Measurements from ENCODE around the gene PAFAH1B1. TPM values are rescaled to one million over a fixed set of nuclear protein-coding genes. Genes with fewer than 3 reads are reported as not detected.
A peak's percentile ranks its signal among the peaks of the same experiment; 100 is the strongest.
"Not testable (repeated sequence)": the region's sequence is repeated elsewhere in the genome, so short reads cannot be mapped to it uniquely, and the experiment has no call there.

PAFAH1B1 gene
- 100 to 1,000 TPM; 122 to 133 (median 130) TPM for total RNA-seq

DNA sequence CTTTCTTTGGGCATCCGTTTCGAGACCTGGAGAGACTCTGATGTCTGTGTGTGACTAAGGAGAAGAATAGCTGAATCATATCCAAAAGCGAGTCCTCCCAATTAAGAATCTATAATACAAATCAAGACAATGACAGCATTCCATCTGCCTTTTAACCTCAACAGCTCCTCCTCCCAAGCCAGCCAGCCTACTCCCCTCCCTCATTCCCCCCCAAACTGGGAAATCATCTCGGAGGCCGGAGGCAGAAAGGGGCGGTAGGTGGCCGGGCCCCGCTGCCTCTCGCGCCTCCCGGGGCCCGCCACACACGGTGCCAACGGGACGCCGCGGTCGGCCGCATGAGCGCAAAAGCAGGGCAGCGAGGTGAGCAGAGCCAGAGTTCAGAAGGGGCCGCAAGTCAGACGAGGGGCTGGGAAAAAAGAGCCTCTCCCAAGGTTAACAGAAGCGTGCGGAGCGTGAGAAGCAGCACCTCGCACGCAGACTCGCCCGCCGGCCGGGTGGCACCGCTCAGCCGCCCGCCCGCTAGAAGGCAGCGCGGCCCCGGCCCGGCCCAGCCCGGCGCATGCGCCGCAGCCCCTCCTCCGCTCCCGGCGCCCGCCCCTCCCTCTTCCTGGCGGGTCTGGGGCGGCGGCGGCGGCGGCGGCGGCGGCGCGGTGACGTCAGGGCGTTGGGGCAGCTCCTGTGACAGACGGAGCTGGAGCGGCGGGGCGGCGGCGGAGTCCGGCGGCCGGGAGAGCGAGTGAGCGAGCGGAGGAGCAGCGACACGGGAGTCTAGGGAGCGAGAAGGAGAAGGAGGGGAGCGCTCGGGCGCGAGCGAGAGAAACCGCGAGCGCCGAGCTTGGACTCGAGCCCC lies at the start of gene PAFAH1B1:
TSS of gene PAFAH1B1 (plus strand) at position 684 of the 850 bp plus-strand sequence. CDS start 44,635 bp downstream, outside the sequence.
- Mint-ChIP-seq H3K9me3 (no peaks in the 10 kb centered on the region), H3K27me3 (ENCODE audit: low read depth) (no peaks in the 10 kb centered on the region), H3K4me1 (ENCODE audit: low read depth) (peaks cover 31% of the 10 kb centered on the region), H3K4me3 (peak within 1 kb of the TSS; percentile 99), H3K36me3 (ENCODE audit: insufficient read depth) (no peaks in the 10 kb centered on the region)
- ATAC-seq, result peak; percentile 82 to 83
- peak; percentile 94 for DNase-seq

DNA sequence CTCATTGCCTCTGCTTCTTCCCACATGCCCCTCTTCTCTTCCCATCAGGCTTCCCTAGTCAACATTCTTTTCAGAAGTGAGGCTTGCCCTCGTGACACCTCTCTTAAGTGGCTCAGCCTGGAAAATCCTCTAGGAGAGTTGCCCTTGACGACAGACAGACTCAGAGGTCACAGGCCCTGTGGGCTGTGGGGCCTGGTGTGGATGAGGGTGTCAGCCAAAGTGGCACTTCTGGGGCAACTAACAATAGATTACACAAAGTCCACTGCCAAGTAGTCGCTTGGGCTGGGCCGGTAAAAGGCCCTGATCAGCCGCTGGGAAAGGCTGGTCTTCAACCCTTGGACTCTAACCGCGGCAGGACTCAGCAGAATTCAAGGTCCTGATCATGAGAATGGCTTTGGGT lies 48.1 kb upstream of the PAFAH1B1 start:
- DNase-seq (no peak), ATAC-seq (no peak)
- H3K9me3 Mint-ChIP-seq, result no peaks in the 10 kb centered on the region
- H3K36me3 Mint-ChIP-seq (ENCODE audit: insufficient read depth), result no peaks in the 10 kb centered on the region
- H3K4me1 Mint-ChIP-seq (ENCODE audit: low read depth), result no peaks in the 10 kb centered on the region
- no peak overlapping the region for H3K4me3 Mint-ChIP-seq
- peaks cover 3% of the 10 kb centered on the region for H3K27me3 Mint-ChIP-seq (ENCODE audit: low read depth)

DNA sequence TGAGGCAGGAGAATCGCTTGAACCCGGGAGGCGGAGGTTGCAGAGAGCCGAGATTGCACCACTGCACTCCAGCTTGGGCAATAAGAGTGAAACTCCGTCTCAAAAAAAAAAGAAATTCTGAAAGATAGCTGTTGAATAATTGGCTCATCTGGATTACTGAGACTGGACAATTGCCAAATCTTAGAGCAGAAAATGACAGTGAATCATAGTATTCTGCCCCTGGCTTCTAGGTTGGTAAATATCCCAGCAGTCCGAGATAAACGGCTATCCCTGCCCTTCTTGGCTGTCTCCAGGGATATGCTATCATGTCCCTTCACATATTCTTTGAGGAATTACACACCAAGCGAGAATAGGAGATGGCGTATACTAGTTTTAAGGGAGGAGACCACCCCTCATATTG lies 46.3 kb upstream of the PAFAH1B1 start:
- peaks cover 11% of the 10 kb centered on the region for H3K27me3 Mint-ChIP-seq (ENCODE audit: low read depth)
- DNase-seq (no peak), ATAC-seq (no peak)
- H3K4me3 Mint-ChIP-seq, result no peak overlapping the region
- no peaks in the 10 kb centered on the region for H3K36me3 Mint-ChIP-seq (ENCODE audit: insufficient read depth)
- H3K9me3 Mint-ChIP-seq, result no peaks in the 10 kb centered on the region
- no peaks in the 10 kb centered on the region for H3K4me1 Mint-ChIP-seq (ENCODE audit: low read depth)

DNA sequence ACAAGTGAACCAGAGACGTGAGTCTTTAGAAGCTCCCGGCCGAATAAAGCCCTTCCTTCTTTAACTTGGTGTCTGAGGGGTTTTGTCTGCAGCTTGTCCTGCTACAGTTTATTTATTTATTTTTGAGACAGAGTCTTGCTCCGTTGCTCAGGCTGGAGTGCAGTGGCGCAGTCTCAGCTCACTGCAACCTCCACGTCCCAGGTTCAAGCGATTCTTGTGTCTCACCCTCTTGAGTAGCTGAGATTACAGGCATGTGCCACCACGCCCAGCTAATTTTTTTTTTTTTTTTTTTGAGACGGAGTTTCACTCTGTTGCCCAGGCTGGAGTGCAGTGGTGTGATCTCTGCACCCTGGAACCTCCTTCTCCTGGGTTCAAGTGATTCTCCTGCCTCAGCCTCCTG lies 45.4 kb upstream of the PAFAH1B1 start:
- H3K36me3 Mint-ChIP-seq (ENCODE audit: insufficient read depth); H3K4me1 Mint-ChIP-seq (ENCODE audit: low read depth); H3K4me3 Mint-ChIP-seq: not testable (repeated sequence)

DNA sequence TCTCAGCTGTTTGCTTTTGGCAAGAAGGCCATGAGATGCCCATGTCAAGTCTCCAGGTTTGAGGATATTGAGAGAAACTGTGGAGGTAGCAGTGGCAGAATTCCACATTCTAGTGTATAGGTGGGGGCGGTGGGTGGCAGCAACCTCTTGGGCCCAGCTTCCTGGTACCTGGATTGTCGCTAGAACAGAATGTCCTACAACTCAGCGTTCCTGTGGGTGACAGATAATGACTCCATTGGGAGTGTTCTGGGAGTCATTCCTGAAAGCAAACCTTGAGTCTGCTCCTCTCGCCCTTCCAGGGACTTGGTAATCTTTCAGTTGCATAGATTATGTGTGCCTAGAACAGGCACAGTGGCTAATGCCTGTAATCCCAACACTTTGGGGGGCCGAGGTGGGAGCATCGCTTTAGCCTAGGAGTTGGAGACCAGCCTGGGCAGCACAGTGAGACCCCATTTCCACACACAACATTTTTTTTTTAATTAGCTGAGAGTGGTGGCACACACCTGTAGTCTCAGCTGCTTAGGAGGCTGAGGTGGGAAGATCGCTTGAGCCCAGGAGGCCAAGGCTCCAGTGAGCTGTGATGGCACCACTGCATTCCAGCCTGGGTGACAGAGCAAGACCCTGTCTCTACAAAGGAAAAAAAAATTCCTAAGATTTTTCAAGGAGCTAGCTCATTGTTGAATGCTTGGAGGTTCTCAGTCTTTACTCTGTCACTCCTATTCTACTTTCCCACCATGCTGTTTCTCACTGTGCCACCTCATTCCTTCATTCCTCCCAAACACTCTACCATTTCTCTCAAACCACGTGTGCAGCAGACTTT lies 43.9 kb upstream of the PAFAH1B1 start:
- H3K27me3 Mint-ChIP-seq (ENCODE audit: low read depth), result peaks cover 15% of the 10 kb centered on the region
- ATAC-seq (no peak), DNase-seq (no peak)
- H3K4me1 Mint-ChIP-seq (ENCODE audit: low read depth), result no peaks in the 10 kb centered on the region
- no peaks in the 10 kb centered on the region for H3K36me3 Mint-ChIP-seq (ENCODE audit: insufficient read depth)
- H3K9me3 Mint-ChIP-seq, result no peaks in the 10 kb centered on the region
- H3K4me3 Mint-ChIP-seq, result no peak overlapping the region

More for the DNA sequence above, 45.4 kb upstream of the PAFAH1B1 start:
- not testable (repeated sequence) for ATAC-seq, DNase-seq, H3K9me3 Mint-ChIP-seq
- peaks cover 12% of the 10 kb centered on the region for H3K27me3 Mint-ChIP-seq (ENCODE audit: low read depth)

DNA sequence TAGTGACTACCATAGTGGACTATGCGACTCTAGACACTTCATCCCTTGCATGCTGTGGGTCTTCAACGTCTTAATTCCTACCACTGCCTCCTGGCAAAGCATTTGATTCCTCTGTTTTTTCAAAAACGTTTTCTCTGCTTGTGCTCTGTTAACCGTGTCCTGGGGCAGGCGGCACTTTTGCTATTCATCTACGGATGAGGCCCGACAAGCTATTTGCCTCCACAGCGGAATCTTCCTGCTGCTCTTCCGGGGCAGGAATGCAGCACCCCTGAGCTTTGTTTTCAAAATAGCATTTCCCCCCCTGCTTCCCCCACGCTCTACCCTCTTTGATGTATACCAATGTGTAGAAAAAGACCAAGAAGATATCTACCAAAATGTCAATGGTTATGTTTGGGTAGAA lies 42.0 kb upstream of the PAFAH1B1 start:
- Mint-ChIP-seq H3K27me3 (ENCODE audit: low read depth) (peaks cover 15% of the 10 kb centered on the region), H3K9me3 (no peaks in the 10 kb centered on the region), H3K36me3 (ENCODE audit: insufficient read depth) (no peaks in the 10 kb centered on the region), H3K4me1 (ENCODE audit: low read depth) (no peaks in the 10 kb centered on the region), H3K4me3 (no peak overlapping the region)
- ATAC-seq (no peak), DNase-seq (no peak)

DNA sequence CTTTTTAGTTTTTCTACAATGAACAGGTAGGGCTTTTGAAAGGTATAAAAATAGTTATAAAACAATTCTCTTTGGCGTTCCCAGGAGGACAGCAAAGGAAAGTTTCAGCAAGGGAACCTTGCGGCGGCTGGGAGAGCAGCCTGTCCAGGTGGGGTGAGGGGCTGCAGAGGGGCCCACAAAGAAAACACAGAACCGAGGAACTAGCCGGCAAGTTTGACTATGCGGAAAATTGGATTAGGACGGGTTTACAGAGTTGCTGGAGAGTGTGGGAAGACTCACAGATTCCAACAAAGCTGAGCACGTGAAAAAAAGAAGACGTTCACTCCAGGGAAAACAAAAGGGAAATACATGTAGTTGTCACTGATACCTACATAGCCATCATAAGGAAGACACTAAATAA lies 41.5 kb upstream of the PAFAH1B1 start:
- Mint-ChIP-seq H3K9me3 (no peaks in the 10 kb centered on the region), H3K4me3 (no peak overlapping the region)

DNA sequence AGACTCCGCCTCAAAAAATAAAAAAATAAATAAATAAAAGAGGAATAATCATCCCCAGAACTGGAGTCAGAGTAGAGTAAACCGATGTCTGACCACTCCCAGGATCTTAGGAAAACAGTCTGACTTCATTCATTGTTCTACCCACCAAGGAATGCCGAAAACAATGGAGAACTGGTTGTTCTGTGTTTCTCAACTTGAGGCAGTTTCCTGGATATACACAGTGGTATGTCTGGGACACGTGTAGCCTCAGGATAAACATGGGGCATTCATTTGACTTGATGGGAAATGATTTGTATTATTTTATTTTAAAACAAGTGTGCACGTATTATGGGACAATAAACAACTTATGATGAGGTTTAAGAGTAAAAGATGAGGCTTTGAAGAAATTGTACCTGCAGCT lies 32.8 kb upstream of the PAFAH1B1 start:
- Mint-ChIP-seq H3K9me3 (no peaks in the 10 kb centered on the region), H3K4me1 (ENCODE audit: low read depth) (peaks cover 9% of the 10 kb centered on the region), H3K4me3 (no peak overlapping the region), H3K36me3 (ENCODE audit: insufficient read depth) (no peaks in the 10 kb centered on the region), H3K27me3 (ENCODE audit: low read depth) (peaks cover 2% of the 10 kb centered on the region)
- no peak for ATAC-seq
- DNase-seq, result no peak

More for the DNA sequence above, 41.5 kb upstream of the PAFAH1B1 start:
- no peaks in the 10 kb centered on the region for H3K4me1 Mint-ChIP-seq (ENCODE audit: low read depth)
- H3K36me3 Mint-ChIP-seq (ENCODE audit: insufficient read depth), result no peaks in the 10 kb centered on the region
- peaks cover 15% of the 10 kb centered on the region for H3K27me3 Mint-ChIP-seq (ENCODE audit: low read depth)
- DNase-seq, result no peak
- no peak for ATAC-seq

DNA sequence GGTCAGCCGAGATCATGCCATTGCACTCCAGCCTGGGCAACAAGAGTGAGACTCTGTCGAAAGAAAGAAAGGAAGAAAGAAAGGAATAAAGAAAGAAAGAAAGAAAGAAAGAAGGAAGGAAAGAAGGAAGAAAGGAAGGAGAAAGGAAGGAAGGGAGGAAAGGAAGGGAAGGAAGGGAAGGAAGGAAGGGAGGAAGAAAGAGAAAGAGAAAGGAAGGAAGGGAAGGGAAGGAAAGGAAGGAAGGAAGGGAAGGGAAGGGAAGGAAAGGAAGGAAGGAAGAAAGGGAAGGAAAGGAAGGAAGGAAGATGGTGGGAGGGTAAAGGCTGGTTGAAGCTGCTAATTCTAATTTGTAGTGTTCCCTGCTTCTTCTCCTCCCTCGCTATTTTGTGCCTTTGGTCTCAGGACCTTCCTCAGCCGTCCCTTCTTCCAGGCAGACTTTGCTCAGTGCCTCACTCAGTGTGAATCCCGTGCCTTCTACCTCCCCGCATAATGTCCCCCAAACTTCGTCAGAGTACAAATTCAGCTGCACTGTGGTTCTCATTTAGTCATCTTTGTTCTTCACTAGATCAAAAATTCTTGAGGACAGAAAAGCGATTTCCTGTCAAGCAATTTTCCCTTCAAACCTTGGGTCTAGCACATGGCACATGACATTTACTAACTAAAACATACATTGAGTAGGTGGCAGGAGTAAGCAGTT lies 31.1 kb upstream of the PAFAH1B1 start:
- Mint-ChIP-seq H3K36me3 (ENCODE audit: insufficient read depth) (no peaks in the 10 kb centered on the region), H3K4me1 (ENCODE audit: low read depth) (peaks cover 9% of the 10 kb centered on the region), H3K27me3 (ENCODE audit: low read depth) (peaks cover 4% of the 10 kb centered on the region), H3K4me3 (no peak overlapping the region), H3K9me3 (no peaks in the 10 kb centered on the region)
- DNase-seq (no peak), ATAC-seq (peak; percentile 46 to 48)

DNA sequence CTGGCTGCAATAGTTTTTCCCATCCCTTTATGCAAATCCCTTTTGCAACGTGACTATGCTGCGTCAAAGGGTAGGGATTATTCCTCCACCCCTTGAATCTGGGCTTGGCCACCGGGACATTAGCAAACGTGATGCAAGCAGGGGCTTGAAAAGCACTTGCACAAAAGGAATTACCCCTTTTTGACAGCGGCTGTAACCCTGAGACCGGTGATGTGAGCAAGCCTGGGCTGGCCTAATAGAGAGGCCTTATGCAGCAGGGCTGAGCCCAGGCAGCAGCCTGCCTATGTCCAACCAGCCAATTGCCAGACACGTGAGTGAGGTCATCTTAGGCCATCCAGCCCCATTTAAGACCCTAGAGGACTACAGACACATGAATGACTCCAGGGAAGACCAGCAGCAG lies 30.4 kb upstream of the PAFAH1B1 start:
- H3K9me3 Mint-ChIP-seq, result no peaks in the 10 kb centered on the region
- DNase-seq, result no peak
- no peak for ATAC-seq
- peaks cover 3% of the 10 kb centered on the region for H3K27me3 Mint-ChIP-seq (ENCODE audit: low read depth)
- H3K4me3 Mint-ChIP-seq, result no peak overlapping the region
- no peaks in the 10 kb centered on the region for H3K36me3 Mint-ChIP-seq (ENCODE audit: insufficient read depth)
- peaks cover 9% of the 10 kb centered on the region for H3K4me1 Mint-ChIP-seq (ENCODE audit: low read depth)

DNA sequence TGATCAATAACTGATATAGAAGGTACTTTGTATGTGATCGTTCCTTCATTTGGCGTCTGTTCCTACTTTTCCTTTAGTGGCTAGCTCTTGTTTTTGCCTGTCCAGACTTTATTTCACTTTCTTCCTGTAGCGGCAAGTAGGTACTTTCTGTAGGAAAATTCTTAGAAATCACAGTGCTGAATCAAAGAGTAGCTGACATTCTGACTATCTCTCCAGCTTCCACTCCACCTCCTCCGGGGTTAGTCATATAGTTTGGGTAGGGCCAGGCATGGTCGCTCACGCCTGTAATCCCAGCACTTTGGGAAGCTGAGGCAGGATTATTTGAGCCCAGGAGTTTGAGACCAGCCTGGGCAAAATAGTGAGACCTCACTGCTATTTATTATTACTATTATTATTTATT lies 29.9 kb upstream of the PAFAH1B1 start:
- Mint-ChIP-seq H3K27me3 (ENCODE audit: low read depth) (peaks cover 2% of the 10 kb centered on the region), H3K9me3 (no peaks in the 10 kb centered on the region), H3K4me1 (ENCODE audit: low read depth) (peaks cover 9% of the 10 kb centered on the region), H3K36me3 (ENCODE audit: insufficient read depth) (no peaks in the 10 kb centered on the region), H3K4me3 (no peak overlapping the region)
- DNase-seq (no peak), ATAC-seq (no peak)

DNA sequence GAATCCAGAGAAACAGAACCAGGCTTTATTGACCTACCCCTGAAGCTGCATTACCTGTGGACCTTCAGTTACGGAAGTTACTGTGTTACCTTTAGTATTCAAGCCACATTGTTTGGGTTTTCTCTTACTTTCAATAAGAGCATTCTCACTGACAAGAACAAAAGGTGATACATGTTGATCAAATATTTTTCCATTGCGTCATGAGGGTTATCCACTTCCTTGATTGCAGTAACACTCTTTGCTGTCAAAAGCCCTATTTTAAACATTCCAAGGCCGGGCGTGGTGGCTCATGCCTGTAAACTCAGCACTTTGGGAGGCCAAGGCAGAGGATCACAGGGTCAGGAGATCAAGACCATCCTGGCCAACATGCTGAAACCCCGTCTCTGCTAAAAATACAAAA lies 28.6 kb upstream of the PAFAH1B1 start:
- Mint-ChIP-seq H3K9me3 (no peaks in the 10 kb centered on the region), H3K4me1 (ENCODE audit: low read depth) (peaks cover 9% of the 10 kb centered on the region), H3K4me3 (no peak overlapping the region), H3K27me3 (ENCODE audit: low read depth) (peaks cover 2% of the 10 kb centered on the region), H3K36me3 (ENCODE audit: insufficient read depth) (no peaks in the 10 kb centered on the region)
- DNase-seq, result no peak
- no peak for ATAC-seq

DNA sequence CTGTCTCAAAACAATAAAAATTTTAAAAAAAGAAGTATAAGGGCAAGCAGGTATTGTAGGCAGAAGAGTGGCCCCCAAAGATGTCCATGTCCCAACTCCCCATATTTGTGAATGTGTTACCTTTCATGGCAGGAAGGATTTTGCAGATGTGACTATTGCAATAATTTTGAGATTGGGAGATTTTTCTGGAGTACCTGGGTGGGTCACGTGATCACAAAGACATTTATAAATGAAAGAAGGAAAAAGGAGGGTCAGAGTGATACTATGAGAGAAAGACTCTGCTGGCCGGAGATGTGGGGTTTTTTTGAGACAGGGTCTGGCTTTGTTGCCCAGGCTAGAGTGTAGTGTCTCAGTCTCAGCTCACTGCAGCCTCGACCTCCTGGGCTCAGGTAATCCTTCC lies 27.4 kb upstream of the PAFAH1B1 start:
- Mint-ChIP-seq H3K4me1 (ENCODE audit: low read depth) (peaks cover 9% of the 10 kb centered on the region), H3K4me3 (no peak overlapping the region)
- no peak for ATAC-seq

DNA sequence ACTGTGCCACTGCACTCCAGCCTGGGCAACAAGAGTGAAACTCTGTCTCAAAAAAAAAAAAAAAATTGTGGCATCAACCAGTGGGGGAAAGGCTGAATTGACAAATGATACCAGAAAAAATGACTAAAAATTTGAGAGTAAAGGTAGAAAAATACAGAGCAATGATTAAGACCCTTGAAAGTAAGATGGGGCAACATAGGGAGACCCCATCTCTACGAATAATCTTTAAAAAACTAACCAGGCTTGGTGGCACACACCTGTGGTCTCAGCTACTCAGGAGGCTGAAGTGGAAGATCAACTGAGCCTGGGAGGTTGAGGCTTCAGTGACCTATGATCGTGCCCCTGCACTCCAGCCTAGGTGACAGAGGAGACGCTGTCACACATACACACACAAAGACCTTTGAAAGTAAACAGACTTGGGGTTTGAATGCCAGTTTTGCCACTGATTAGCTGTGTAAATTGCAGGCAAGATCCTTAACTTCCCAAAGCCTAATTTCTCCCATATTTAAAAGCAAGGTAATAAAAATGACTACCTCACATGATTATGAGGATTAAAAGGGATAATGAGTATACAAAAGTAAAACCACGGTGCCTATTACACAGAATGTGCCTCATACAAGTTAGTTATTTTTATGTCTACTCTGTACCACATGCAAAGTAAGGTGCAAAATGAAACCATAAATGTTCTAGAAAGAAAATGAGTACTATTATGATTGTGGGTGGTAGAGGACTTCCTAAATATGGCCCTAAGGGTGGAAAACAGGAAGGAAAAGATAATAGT lies 21.7 kb upstream of the PAFAH1B1 start:
- no peak overlapping the region for H3K4me3 Mint-ChIP-seq
- no peak for DNase-seq

More for the DNA sequence above, 27.4 kb upstream of the PAFAH1B1 start:
- H3K9me3 Mint-ChIP-seq, result no peaks in the 10 kb centered on the region
- no peaks in the 10 kb centered on the region for H3K36me3 Mint-ChIP-seq (ENCODE audit: insufficient read depth)
- H3K27me3 Mint-ChIP-seq (ENCODE audit: low read depth), result peaks cover 2% of the 10 kb centered on the region
- DNase-seq, result no peak

More for the DNA sequence above, 21.7 kb upstream of the PAFAH1B1 start:
- Mint-ChIP-seq H3K4me1 (ENCODE audit: low read depth) (peaks cover 3% of the 10 kb centered on the region), H3K27me3 (ENCODE audit: low read depth) (peaks cover 6% of the 10 kb centered on the region), H3K36me3 (ENCODE audit: insufficient read depth) (no peaks in the 10 kb centered on the region), H3K9me3 (no peaks in the 10 kb centered on the region)
- ATAC-seq, result peak; percentile 51 to 72

Measured in activated T-cell treated with anti-CD3 and anti-CD28 coated beads, Interleukin-2, amount 50 U/mL, for 4 hours (primary cell).